Duodenal mucosa (tissue), 2 donors: ENCODE measurements around the gene ISCU.
A peak's percentile ranks its signal among the peaks of the same experiment; 100 is the strongest.
"Not testable (repeated sequence)": the region's sequence is repeated elsewhere in the genome, so short reads cannot be mapped to it uniquely, and the experiment has no call there.

ENCODE experiments used
- H3K27ac ChIP-seq: one replicate; pipeline ENCODE4 v1.7.0; 2013; ENCODE audit warnings: low read depth, low read length
- H3K27me3 ChIP-seq, 2 donors: one replicate each; pipeline ENCODE4 v1.7.0; 2013; ENCODE audit warnings: low read length in 2 of 2, control low read depth in 1 of 2; ENCODE audit not compliant: insufficient read depth in 2 of 2, control insufficient read depth in 1 of 2
- H3K36me3 ChIP-seq, 2 donors: one replicate each; pipeline ENCODE4 v1.7.0; 2013; ENCODE audit warnings: low read length in 2 of 2, control low read depth in 1 of 2; ENCODE audit not compliant: insufficient read depth in 2 of 2, control insufficient read depth in 1 of 2
- H3K4me1 ChIP-seq, 2 donors: one replicate each; pipeline ENCODE4 v1.7.0; 2013; ENCODE audit warnings: low read length in 2 of 2, control low read depth in 1 of 2; ENCODE audit not compliant: insufficient read depth in 2 of 2, control insufficient read depth in 1 of 2
- H3K4me3 ChIP-seq, 2 donors: one replicate each; pipeline ENCODE4 v1.7.0; 2013; ENCODE audit warnings: low read length in 2 of 2, low read depth in 1 of 2
- H3K9ac ChIP-seq, 2 donors: one replicate each; pipeline ENCODE4 v1.7.0; 2013; ENCODE audit warnings: low read length in 2 of 2, low read depth in 1 of 2
- H3K9me3 ChIP-seq, 2 donors: one replicate each; pipeline ENCODE4 v1.7.0; 2013; ENCODE audit warnings: low read length in 2 of 2, control low read depth in 1 of 2; ENCODE audit not compliant: control insufficient read depth in 1 of 2

ISCU gene

GRCh38 chr12:108589028-108589839, 26.8 kb downstream of the ISCU start:
- H3K9ac ChIP-seq = no peak overlapping the region

GRCh38 chr12:108589840-108590229, 27.4 kb downstream of the ISCU start:
- no peaks in the 10 kb centered on the region for H3K36me3 ChIP-seq
- H3K4me3 ChIP-seq = no peak overlapping the region
- H3K9me3 ChIP-seq = no peaks in the 10 kb centered on the region
- no peak overlapping the region for H3K27ac ChIP-seq
- H3K9ac ChIP-seq = no peak overlapping the region
- no peaks in the 10 kb centered on the region for H3K27me3 ChIP-seq
- no peaks in the 10 kb centered on the region for H3K4me1 ChIP-seq

More at GRCh38 chr12:108589028-108589839, 26.8 kb downstream of the ISCU start:
- Histone ChIP-seq H3K4me1 (no peaks in the 10 kb centered on the region), H3K4me3 (no peak overlapping the region), H3K27ac (no peak overlapping the region), H3K27me3 (no peaks in the 10 kb centered on the region), H3K36me3 (no peaks in the 10 kb centered on the region), H3K9me3 (no peaks in the 10 kb centered on the region)

GRCh38 chr12:108590463-108590862, 28.1 kb downstream of the ISCU start:
- H3K27me3 ChIP-seq, H3K9me3 ChIP-seq, H3K36me3 ChIP-seq, H3K27ac ChIP-seq, H3K9ac ChIP-seq, H3K4me3 ChIP-seq, H3K4me1 ChIP-seq: not testable (repeated sequence)

DNA sequence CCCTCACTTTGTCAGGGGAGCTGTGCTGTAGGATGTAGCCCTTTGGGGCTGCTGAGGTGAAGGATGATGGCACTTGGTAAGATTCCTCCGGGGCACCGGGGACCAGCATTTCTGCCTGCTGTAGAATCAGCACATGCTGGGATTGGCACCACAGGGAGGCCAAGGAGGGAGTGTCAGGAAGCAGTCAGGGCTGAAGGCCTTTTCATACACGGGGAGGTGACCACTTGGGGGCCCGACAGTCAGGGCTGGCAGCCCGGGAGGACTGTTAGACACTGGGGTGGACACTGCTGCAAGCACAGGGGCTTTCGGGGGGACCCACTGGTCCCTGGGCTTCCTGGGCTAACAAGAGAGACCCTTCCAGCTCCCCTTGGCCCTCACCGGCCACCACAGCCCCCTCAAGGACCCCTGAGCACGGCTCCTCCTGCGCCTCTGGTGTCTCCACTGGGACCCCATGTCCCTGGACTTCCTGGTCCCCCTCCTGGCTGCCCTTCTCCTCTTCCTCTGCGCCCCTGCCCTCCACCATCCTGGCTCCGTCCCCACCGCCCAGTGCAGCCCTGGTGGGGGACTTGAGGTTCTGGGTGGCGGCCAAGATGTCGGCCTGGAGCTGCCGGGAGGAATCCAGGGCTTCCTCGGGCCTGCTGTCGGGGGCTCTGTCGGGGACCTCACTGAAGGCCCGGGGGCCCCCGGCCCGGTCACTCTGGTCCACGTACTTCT, 29.0 kb downstream of the ISCU start:
- Histone ChIP-seq H3K9ac (no peak overlapping the region), H3K27me3 (no peaks in the 10 kb centered on the region), H3K36me3 (no peaks in the 10 kb centered on the region), H3K4me1 (no peaks in the 10 kb centered on the region), H3K9me3 (no peaks in the 10 kb centered on the region), H3K27ac (no peak overlapping the region), H3K4me3 (no peak overlapping the region)

DNA sequence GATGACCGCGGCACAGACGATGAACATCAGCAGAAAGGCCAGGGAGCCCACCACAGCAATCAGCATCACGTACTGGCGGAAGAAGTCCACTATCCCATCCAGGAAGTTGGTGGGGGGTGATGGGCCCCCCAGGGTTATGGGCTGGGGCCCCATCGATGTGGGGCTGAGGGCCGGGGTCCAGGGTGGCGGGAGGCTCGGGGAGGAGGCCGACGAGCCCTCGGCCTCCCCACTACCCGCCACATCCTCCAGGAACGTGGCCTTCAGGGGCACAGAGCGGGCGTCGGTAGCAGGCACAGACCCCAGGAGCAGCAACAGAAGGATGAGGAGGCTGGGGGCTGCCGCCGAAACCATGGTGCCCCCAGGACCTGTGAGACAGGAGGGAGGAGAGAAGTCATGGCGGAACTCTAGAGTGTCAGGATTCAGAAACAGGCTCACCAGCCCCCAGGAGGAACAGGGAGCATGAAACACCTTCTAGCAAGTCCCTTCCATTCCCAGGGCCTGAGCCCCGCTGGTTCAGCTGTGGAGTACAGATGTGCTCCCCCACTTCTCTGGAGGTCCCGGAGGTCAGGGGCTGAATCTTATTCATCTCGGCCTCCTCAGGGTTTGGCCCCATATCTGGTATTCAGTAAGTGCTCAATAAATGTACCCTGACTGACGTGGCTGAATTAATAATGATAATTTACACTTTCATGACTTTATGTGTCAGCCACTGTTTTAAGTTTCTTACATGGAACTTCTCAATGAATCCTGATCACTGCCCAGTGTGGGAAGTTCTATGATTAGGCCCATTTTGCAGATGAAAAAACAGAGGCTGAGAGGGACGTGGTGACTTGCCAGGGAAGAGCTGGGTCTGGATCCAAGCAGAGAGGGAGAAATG, 29.9 kb downstream of the ISCU start:
- no peaks in the 10 kb centered on the region for H3K27me3 ChIP-seq
- no peak overlapping the region for H3K9ac ChIP-seq
- H3K9me3 ChIP-seq = no peaks in the 10 kb centered on the region
- H3K4me1 ChIP-seq = no peaks in the 10 kb centered on the region
- H3K4me3 ChIP-seq = no peak overlapping the region
- H3K36me3 ChIP-seq = no peaks in the 10 kb centered on the region
- H3K27ac ChIP-seq = no peak overlapping the region

GRCh38 chr12:108594323-108594903, 32.0 kb downstream of the ISCU start:
- no peaks in the 10 kb centered on the region for H3K9me3 ChIP-seq
- no peaks in the 10 kb centered on the region for H3K4me1 ChIP-seq
- H3K9ac ChIP-seq = no peak overlapping the region
- H3K27ac ChIP-seq = no peak overlapping the region
- H3K36me3 ChIP-seq = no peaks in the 10 kb centered on the region
- no peaks in the 10 kb centered on the region for H3K27me3 ChIP-seq
- no peak overlapping the region for H3K4me3 ChIP-seq

DNA sequence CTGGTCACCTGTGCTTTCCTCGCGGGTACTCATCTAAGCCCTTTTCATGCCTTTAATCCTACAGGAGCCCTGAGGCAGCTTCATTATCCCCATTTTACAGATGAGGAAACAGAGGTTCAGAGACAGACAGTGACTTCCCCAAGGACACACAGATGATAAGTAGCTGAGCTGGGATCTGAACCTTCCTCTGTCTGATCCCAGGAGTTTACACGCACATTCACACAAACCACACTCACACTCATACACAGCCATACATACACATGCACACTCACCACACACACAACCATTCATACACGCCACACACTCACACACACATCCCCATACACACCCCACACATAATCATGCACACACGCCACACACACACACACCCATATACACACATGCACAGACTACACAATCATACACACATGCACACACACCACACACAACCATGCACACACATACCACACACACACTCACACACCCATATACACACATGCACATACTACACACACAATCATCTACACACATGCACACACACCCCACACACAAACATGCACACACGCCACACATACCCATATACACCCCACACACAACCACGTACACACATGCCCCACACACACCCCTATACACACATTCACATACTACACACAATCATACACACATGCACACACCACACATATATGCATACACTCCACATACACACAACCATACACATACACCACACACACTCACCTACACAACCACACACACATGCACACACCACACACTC, 32.7 kb downstream of the ISCU start:
- H3K27me3 ChIP-seq = no peaks in the 10 kb centered on the region
- no peaks in the 10 kb centered on the region for H3K9me3 ChIP-seq
- H3K36me3 ChIP-seq = no peaks in the 10 kb centered on the region
- H3K4me3 ChIP-seq = peak overlapping the region in 1 of 2 donors; percentile 36
- no peak overlapping the region for H3K9ac ChIP-seq
- no peak overlapping the region for H3K27ac ChIP-seq
- no peaks in the 10 kb centered on the region for H3K4me1 ChIP-seq

DNA sequence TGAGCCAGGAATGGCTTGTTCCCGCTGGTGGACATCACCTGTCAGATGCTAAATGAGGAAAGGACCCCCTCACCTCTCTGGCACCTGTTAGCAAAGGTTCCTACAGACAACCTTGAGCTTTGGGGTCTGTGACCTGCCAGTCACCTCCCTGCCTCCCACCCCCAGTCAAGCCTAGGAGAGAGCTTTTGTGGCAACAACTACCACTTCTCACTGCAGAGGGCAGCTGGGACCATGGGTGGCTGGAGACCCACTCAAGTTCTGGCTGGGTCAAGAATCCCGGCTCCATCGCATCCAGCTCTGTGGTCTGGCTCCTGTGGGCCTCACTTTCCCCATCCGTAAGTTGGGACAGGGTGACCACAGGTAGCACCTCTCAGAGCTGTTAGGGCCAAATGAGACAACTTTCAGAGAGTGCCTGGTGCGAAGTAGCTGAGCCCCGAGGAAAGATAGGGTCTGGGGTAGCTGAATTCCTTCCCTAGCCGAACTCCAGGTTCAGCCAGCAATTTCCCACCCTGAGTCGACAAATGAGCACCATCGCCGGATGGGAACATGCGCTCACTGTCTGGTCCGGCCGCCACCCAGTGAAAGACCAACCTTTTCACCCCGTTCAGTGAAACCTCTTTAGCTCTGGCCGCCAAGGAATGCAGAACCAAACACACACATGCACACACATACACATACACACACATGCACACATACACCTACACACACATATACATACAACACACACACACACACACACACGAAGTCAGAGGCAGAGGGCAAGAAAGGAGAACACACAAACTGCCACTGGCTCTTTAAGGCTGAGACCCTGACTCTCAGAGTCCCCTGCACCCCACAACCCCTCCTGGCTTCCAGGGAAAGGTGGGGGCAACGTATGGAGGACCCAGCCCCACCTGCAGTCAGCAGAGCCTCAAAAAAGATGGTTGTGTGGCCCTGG, 33.6 kb downstream of the ISCU start:
- Histone ChIP-seq H3K4me1 (no peaks in the 10 kb centered on the region), H3K9me3 (no peaks in the 10 kb centered on the region), H3K27ac (no peak overlapping the region), H3K27me3 (no peaks in the 10 kb centered on the region), H3K4me3 (peak overlapping the region; percentile 46 to 65), H3K9ac (peak overlapping the region in 1 of 2 donors; percentile 18), H3K36me3 (no peaks in the 10 kb centered on the region)
